ENCODE results near the gene LDLRAD4.
"Not testable (repeated sequence)": the region's sequence is repeated elsewhere in the genome, so short reads cannot be mapped to it uniquely, and the experiment has no call there.

Gene LDLRAD4

GRCh38 chr18:13489303-13489702 lies 270.7 kb downstream of the LDLRAD4 start:
- not testable (repeated sequence) for DNase-seq (ENCODE audit: low read depth)

- no peak for DNase-seq (ENCODE audit: low read depth)
Measured at GRCh38 chr18:13491138-13491537, 272.6 kb downstream of the LDLRAD4 start.

DNA sequence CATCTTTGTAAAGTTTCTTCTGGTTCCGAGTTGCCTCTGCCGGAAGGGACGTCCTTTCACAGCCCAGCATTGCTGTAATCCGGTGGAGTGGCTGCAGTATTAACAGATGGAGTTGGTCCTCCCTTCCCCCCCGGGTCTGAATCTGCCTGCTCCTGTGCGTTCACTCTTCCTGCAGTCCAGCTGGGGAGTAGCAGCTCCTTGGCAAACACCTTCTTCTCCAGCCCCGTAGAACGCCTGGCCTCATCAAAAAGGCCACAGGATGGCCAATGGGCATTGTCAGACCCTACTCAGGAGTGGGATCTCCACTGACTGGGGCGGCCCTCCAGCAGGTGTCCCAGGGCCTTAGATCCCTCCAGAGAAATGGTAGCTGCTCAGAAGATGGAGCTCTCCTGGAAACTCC lies 273.8 kb downstream of the LDLRAD4 start:
- no peak for DNase-seq (ENCODE audit: low read depth)

GRCh38 chr18:13493079-13493478 lies 274.5 kb downstream of the LDLRAD4 start:
- no peak for DNase-seq (ENCODE audit: low read depth)

- no peak for DNase-seq (ENCODE audit: low read depth)
Measured at GRCh38 chr18:13493725-13494124, 275.2 kb downstream of the LDLRAD4 start.

DNA sequence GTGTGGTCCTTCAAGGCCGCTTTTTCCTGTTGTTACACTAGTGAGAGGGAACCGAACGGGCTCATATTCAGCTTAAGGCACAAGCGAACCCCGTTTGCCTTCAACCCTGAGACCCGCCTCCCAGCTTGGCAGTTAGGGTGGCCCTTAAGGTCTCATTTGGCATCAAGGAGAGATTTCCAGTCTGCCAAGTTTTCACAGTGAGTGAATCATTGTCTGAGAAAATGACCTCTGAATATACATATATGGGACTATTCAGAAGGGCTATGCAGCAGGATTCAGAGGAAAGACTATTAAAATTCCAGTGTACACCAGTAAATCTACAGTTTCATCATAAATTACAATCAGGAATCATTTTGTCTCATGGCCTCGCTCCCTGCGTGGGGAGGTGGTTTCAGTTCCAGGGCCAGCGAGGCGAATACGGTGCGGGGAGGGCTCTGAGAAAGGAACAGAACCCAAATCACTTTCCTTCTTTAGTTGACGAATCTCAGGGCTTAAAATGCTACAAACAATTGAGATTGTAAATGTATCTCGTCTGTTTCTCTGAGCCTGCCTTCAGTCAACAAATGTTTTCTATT lies 276.4 kb downstream of the LDLRAD4 start:
- DNase-seq (ENCODE audit: low read depth) = no peak

DNA sequence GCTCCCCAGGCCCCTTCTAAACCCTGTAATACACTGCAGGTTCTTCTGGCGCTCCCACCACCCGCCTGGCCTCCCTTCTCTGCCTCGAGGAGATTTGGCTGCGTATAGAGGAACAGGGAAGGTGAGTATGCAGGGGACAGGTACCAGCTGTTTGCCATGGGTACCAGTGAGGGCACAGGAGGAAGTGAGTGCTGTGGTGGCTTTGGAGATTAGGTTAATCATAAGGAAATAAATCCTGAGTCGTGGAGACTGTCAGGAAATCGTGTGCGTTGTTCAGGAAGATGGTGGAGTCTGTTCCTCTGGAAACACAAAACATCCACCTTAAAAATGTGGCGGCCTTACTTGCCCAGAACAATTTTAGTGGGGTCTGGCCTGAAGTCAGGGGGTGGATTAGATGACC lies 277.4 kb downstream of the LDLRAD4 start:
- DNase-seq (ENCODE audit: low read depth) = no peak

GRCh38 chr18:13496691-13497281 lies 278.2 kb downstream of the LDLRAD4 start:
- no peak for DNase-seq (ENCODE audit: low read depth)

DNA sequence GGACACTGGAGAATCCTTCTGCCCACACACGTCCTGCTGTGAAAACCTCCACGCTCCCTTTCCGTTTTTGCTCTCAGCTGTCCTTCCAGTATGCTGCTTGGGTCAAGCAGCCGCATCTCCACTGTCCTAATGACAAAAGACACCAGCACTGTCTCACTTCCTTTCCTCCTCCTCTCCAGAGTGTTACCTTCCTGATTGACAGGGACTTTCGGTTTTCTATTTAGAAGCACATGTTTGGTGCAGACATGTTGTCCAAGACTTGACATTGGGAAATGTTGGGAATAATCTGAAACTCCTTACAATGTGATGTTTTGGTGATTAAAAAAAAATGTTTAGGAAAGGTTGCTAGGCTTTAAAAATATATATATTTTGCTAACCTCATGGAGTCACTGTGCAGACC lies 281.2 kb downstream of the LDLRAD4 start:
- no peak for DNase-seq (ENCODE audit: low read depth)

DNA sequence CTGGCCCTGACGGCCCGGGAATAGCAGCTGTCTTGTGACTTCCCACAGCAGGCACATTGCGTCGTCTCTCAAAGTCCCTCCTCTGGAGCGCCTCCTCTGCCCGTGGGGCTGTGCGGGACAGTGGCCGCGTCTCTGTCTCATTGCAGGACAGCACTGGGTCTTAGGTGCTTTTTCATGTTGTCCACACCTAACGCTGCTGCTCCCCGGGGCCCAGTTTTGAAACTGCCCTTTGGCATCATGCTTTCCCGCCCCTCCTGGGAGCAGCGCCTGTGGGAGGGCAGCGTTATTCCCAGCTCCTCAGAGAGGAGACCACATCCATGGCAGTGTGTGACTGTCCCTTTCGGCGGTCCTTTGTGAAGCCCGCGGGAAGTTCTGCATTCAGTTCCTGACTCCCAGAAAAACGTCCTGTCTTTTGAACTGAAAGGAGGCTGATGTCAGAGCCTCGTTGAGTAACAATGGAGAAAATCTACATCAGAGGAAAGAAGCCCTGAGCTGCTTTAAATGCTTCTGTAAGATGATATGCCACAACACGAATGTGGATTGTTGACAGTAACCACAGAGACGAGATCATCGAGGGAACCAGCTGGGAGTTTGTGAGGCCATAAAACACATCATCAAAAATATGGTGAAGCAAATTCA lies 281.8 kb downstream of the LDLRAD4 start:
- DNase-seq (ENCODE audit: low read depth) = peak; percentile 68

GRCh38 chr18:13500869-13501542 lies 282.4 kb downstream of the LDLRAD4 start:
- DNase-seq (ENCODE audit: low read depth) = peak; percentile 42

DNA sequence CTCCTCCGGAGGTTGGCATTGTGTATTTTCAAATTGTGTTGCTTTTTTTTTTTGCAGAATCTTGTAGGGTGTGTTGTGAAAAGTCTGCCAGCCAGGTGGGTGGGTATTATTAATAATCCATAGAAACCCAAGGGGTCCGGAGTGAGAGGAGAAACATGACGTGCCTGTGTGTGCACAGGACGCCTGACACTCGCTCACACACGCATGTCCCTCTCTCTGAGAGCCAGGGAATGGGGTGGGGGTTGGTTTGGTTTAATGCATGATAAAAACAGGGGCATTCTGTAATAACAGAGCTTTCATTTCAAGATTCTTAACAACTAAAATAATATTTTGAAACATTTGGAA lies 283.0 kb downstream of the LDLRAD4 start:
- no peak for DNase-seq (ENCODE audit: low read depth)

GRCh38 chr18:13501891-13502290 lies 283.3 kb downstream of the LDLRAD4 start:
- DNase-seq (ENCODE audit: low read depth) = no peak

GRCh38 chr18:13502585-13502984 lies 284.0 kb downstream of the LDLRAD4 start:
- DNase-seq (ENCODE audit: low read depth) = no peak

DNA sequence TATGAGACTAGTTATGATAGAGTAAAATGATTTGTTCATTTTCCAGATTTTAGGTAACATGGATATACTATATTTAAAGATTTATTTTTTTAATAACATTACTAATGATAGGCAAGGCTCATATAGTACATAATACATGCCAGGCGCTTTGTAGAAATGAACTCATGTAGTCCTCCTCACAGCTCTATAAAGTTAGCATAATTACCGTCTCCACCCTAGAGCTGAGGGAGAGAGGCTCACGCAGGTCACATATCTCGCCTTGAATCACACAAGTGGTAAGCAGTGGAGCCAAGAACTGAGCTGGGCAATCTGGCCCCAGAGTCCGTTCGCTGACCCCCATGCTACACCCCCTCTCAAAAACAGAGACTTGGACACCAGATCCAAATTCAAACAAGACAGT lies 285.3 kb downstream of the LDLRAD4 start:
- no peak for DNase-seq (ENCODE audit: low read depth)

- no peak for DNase-seq (ENCODE audit: low read depth)
Measured at GRCh38 chr18:13505780-13506345, 287.3 kb downstream of the LDLRAD4 start.

DNA sequence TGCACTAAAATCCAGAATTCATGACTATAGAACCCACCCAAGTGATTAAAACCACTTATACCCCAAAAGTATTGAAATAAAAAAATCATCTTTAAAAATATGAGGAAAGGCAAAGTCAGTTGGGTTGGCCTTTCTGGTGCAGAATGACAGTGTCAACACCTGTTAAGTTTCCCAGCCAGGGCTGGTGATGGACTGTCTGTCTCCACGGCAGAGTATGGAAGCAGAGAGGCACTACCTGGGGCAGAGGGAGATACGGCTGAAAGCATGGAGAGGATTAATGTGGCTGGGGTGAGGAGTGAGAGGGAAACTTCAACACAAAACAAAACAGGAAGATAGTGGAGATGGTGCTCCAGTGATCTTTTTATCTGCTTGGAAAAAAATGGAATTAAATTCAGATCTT lies 292.0 kb downstream of the LDLRAD4 start:
- DNase-seq (ENCODE audit: low read depth) = no peak

GRCh38 chr18:13511961-13512577 lies 293.5 kb downstream of the LDLRAD4 start:
- DNase-seq (ENCODE audit: low read depth) = no peak

- no peak for DNase-seq (ENCODE audit: low read depth)
Measured at GRCh38 chr18:13513021-13513420, 294.5 kb downstream of the LDLRAD4 start.

DNA sequence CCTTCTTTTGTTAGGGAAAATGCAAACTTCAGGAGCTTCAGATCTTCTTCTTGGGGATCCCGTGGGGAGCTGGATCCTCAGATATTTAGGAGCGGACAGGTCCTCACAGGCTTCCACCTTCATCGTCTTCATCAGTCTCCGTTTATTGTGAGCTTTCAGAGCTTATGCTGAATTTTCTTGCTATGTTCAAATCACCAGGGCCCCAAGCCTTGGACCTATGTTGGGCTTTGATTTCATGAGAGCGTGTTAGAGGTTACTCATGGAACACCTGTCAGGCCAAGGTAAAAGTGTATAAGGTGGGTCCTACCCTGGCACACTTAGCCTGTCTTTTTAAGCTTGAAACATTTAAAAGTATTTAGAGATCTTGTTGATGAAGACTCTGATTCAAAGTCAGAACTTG lies 294.9 kb downstream of the LDLRAD4 start:
- DNase-seq (ENCODE audit: low read depth) = no peak

- no peak for DNase-seq (ENCODE audit: low read depth)
Measured at GRCh38 chr18:13514558-13514957, 296.0 kb downstream of the LDLRAD4 start.

- DNase-seq (ENCODE audit: low read depth) = no peak
Measured at GRCh38 chr18:13516855-13517254, 298.3 kb downstream of the LDLRAD4 start.

DNA sequence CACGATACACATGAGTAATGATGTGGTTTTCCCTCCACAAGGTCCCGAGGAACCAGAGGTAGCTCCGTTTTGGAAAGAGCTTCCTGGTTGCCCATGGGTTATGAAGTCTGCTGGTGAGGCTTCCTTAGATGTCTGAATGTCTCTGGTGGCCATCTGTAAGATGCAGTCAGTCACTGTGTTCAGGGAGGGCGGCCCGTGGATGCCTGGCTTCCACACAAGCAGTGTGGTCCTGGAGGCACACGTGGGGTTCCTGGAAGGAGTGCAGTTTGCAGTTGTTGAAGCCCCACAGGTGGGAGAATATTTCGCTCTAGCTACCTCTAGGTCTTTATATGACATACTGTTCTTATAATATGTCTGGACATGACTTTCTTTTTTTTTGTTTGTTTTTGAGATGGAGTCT lies 298.8 kb downstream of the LDLRAD4 start:
- no peak for DNase-seq (ENCODE audit: low read depth)
